Measurements from ENCODE around the gene HIPK3.

The HIPK3 gene

GRCh38 chr11:33321422-33321821, 64.2 kb downstream of the HIPK3 start:
- no peak for DNase-seq (ENCODE audit: low read depth in 1 of 2, low spot score in 1 of 2)
- Histone ChIP-seq H3K27ac (replicated peaks) (no peak overlapping the region), H3K27me3 (ENCODE audit: insufficient read depth, poor library complexity, severe bottlenecking) (no peaks in the 10 kb centered on the region), H3K4me3 (replicated peaks; ENCODE audit: insufficient read depth, low read length) (no peak overlapping the region)
- TF ChIP-seq SPI1 (IDR thresholded peaks at IDR 0.05; ENCODE audit: borderline replicate concordance, low read depth) (peak; percentile 94), REST (IDR thresholded peaks at IDR 0.05; ENCODE audit: insufficient replicate concordance, low read depth) (no peak)

DNA sequence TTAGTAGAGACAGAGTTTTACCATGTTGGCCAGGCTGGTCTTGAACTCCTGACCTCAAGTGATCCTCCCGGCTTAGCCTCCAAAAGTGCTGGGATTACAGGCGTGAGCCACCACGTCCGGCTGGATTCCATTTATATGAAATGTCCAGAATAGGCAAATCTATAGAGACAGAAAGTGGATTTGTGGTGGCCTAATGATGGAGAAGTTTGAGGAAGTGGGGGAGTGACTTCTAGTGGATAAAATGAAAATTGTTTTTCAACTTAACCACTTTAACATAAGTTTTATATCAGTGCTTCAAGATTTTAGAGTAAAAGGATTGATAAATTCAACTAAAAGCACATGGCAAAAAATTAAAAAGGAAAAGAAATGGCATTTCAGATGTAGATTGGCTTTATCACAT, 66.2 kb downstream of the HIPK3 start:
- no peak overlapping the region for H3K27ac ChIP-seq (replicated peaks)
- H3K4me3 ChIP-seq (replicated peaks; ENCODE audit: insufficient read depth, low read length) = no peak overlapping the region
- TF ChIP-seq, protein P1, sequence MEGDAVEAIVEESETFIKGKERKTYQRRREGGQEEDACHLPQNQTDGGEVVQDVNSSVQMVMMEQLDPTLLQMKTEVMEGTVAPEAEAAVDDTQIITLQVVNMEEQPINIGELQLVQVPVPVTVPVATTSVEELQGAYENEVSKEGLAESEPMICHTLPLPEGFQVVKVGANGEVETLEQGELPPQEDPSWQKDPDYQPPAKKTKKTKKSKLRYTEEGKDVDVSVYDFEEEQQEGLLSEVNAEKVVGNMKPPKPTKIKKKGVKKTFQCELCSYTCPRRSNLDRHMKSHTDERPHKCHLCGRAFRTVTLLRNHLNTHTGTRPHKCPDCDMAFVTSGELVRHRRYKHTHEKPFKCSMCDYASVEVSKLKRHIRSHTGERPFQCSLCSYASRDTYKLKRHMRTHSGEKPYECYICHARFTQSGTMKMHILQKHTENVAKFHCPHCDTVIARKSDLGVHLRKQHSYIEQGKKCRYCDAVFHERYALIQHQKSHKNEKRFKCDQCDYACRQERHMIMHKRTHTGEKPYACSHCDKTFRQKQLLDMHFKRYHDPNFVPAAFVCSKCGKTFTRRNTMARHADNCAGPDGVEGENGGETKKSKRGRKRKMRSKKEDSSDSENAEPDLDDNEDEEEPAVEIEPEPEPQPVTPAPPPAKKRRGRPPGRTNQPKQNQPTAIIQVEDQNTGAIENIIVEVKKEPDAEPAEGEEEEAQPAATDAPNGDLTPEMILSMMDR (IDR thresholded peaks at IDR 0.05; ENCODE audit: insufficient read depth, low read length) = no peak
- peak; percentile 84 for TF ChIP-seq SPI1 (IDR thresholded peaks at IDR 0.05; ENCODE audit: borderline replicate concordance, low read depth)
- no peaks in the 10 kb centered on the region for H3K27me3 ChIP-seq (ENCODE audit: insufficient read depth, poor library complexity, severe bottlenecking)
- no peak for DNase-seq (ENCODE audit: low read depth in 1 of 2, low spot score in 1 of 2)

DNA sequence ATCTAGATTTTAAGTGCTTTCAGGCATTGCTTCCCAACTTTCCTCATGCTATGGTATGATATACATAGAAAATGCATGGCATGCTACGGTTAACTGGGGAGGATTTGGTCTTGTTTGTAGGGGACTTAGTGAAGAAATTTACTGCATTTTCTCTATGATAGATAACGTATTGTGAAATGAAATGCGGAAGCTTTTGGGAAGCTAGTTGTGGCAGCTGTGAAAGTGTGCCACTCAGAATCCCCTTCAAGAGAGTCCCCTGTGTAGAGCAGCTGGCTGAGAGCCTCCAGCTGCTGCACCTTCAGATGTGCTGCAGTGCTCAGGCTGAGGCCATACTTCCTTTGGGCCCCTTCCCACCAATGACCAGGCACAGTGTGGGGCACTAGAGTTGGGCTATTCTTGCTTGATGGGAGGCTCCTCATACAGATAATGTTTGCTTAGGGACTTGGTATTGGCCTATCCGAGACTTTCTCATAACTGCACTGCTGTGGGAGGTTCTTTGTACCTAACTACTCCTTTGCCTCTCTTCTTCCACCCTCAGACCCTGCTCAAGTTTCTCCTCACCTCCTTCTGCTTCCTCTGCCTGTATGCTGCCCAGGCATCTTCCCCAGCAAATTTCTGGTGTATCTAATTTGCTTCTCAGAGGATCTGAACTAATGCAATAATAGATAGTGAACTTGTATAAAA, 67.3 kb downstream of the HIPK3 start:
- H3K27me3 ChIP-seq (ENCODE audit: insufficient read depth, poor library complexity, severe bottlenecking) = no peaks in the 10 kb centered on the region
- H3K27ac ChIP-seq (replicated peaks) = peak overlapping the region; percentile 6; the same call in 1 of the 2 replicates
- no peak overlapping the region for H3K4me3 ChIP-seq (replicated peaks; ENCODE audit: insufficient read depth, low read length)
- TF ChIP-seq POLR2AphosphoS5 (IDR thresholded peaks at IDR 0.05; ENCODE audit: low read depth) (peak; percentile 53; the same call in 1 of the 2 replicates), GABPA (IDR thresholded peaks at IDR 0.05; ENCODE audit: low read depth) (no peak)
- DNase-seq (ENCODE audit: low read depth in 1 of 2, low spot score in 1 of 2) = peak in 1 of 2 experiments; percentile 58

GRCh38 chr11:33325451-33325850, 68.3 kb downstream of the HIPK3 start:
- no peaks in the 10 kb centered on the region for H3K27me3 ChIP-seq (ENCODE audit: insufficient read depth, poor library complexity, severe bottlenecking)
- TF ChIP-seq POLR2AphosphoS5 (IDR thresholded peaks at IDR 0.05; ENCODE audit: low read depth) (no peak), REST (IDR thresholded peaks at IDR 0.05; ENCODE audit: insufficient replicate concordance, low read depth) (no peak), SPI1 (IDR thresholded peaks at IDR 0.05; ENCODE audit: borderline replicate concordance, low read depth) (no peak), GABPA (IDR thresholded peaks at IDR 0.05; ENCODE audit: low read depth) (no peak)
- TF ChIP-seq, protein P1 (IDR thresholded peaks at IDR 0.05; ENCODE audit: insufficient read depth, low read length) = no peak
- DNase-seq (ENCODE audit: low read depth in 1 of 2, low spot score in 1 of 2) = no peak

More at GRCh38 chr11:33325451-33325850, 68.3 kb downstream of the HIPK3 start:
- no peak overlapping the region for H3K4me3 ChIP-seq (replicated peaks; ENCODE audit: insufficient read depth, low read length)
- no peak overlapping the region for H3K27ac ChIP-seq (replicated peaks)
